SJCRH30 (cell line): ENCODE results near the gene TRIM72. TPM values are rescaled to one million over a fixed set of nuclear protein-coding genes. Genes with fewer than 3 reads are reported as not detected.
"Not testable (repeated sequence)": the region's sequence is repeated elsewhere in the genome, so short reads cannot be mapped to it uniquely, and the experiment has no call there.

Experiments
- DNase-seq, 2 experiments: peaks; one replicate each; pipeline ENCODE4 v3.0.0-alpha.2; 2015 to 2020
- H3K27ac ChIP-seq: fragments of 250-450 bp; sonication (Bioruptor Pico); 2 replicates; pipeline ENCODE4 v1.5.1; 2020; ENCODE audit warnings: mild to moderate bottlenecking, moderate library complexity
- H3K27me3 ChIP-seq: fragments of 250-450 bp; sonication (Bioruptor Pico); 2 replicates; pipeline ENCODE4 v1.5.1; 2020; ENCODE audit warnings: mild to moderate bottlenecking, moderate library complexity
- H3K36me3 ChIP-seq: fragments of 250-450 bp; sonication (Bioruptor Pico); 2 replicates; pipeline ENCODE4 v1.5.1; 2020; ENCODE audit warnings: mild to moderate bottlenecking, moderate library complexity
- H3K4me1 ChIP-seq: fragments of 250-450 bp; sonication (Bioruptor Pico); 2 replicates; pipeline ENCODE4 v1.5.1; 2020; ENCODE audit warnings: mild to moderate bottlenecking, moderate library complexity
- H3K4me3 ChIP-seq: fragments of 250-450 bp; sonication (Bioruptor Pico); 2 replicates; pipeline ENCODE4 v1.5.1; 2020; ENCODE audit warnings: mild to moderate bottlenecking, moderate library complexity
- H3K9me3 ChIP-seq: fragments of 250-450 bp; sonication (Bioruptor Pico); replicated peaks from 2 replicates; pipeline ENCODE4 v1.5.1; 2020; ENCODE audit warnings: mild to moderate bottlenecking, moderate library complexity
- total RNA-seq: library from RNA; depleted of rRNA; stranded (reverse); fragments of >200 nt; shearing (Covaris generic); gene quantifications from 2 replicates; pipeline ENCODE4 v1.2.3, GENCODE V29; 2014

The TRIM72 gene
- total RNA-seq, 1 experiment from 2014 or later, result 32.5 TPM

- Histone ChIP-seq H3K9me3 (no peaks in the 10 kb centered on the region), H3K27me3 (no peaks in the 10 kb centered on the region), H3K36me3 (peaks cover 28% of the 10 kb centered on the region), H3K27ac (no peak within 1 kb of the TSS; the same call in 1 of the 2 replicates), H3K4me3 (peak within 1 kb of the TSS; percentile 79; the same call in 1 of the 2 replicates), H3K4me1 (peaks cover 12% of the 10 kb centered on the region)
- no peak for DNase-seq
Observed at GRCh38 chr16:31216422-31217135, 2.7 kb downstream of the TRIM72 start, which contains the start of gene PYDC1. TSS of gene PYDC1 (minus strand) at chr16:31217135. CDS start at chr16:31217028, 107 bp downstream.

- H3K27me3 ChIP-seq, result no peaks in the 10 kb centered on the region
- no peak for DNase-seq
Observed at GRCh38 chr16:31217136-31217530, 3.2 kb downstream of the TRIM72 start.

GRCh38 chr16:31219154-31219741, 5.3 kb downstream of the TRIM72 start:
- Histone ChIP-seq H3K27ac (no peak overlapping the region), H3K4me3 (no peak overlapping the region), H3K36me3 (peaks cover 40% of the 10 kb centered on the region), H3K4me1 (peaks cover 6% of the 10 kb centered on the region; the same call in 1 of the 2 replicates), H3K27me3 (no peaks in the 10 kb centered on the region), H3K9me3 (no peaks in the 10 kb centered on the region)
- DNase-seq, result no peak

More at GRCh38 chr16:31217136-31217530, 3.2 kb downstream of the TRIM72 start:
- Histone ChIP-seq H3K4me1 (peaks cover 12% of the 10 kb centered on the region), H3K36me3 (peaks cover 28% of the 10 kb centered on the region), H3K27ac (no peak overlapping the region), H3K4me3 (no peak overlapping the region), H3K9me3 (no peaks in the 10 kb centered on the region)

- peaks cover 30% of the 10 kb centered on the region for H3K36me3 ChIP-seq
- H3K27ac ChIP-seq, result no peak overlapping the region
- H3K4me3 ChIP-seq, result no peak overlapping the region
- no peaks in the 10 kb centered on the region for H3K4me1 ChIP-seq
- no peaks in the 10 kb centered on the region for H3K27me3 ChIP-seq
- no peaks in the 10 kb centered on the region for H3K9me3 ChIP-seq
- DNase-seq, result no peak
Observed at GRCh38 chr16:31221357-31222160, 7.6 kb downstream of the TRIM72 start.

GRCh38 chr16:31223044-31223443, 9.1 kb downstream of the TRIM72 start:
- peaks cover 26% of the 10 kb centered on the region for H3K36me3 ChIP-seq
- H3K4me1 ChIP-seq, result no peaks in the 10 kb centered on the region
- no peaks in the 10 kb centered on the region for H3K9me3 ChIP-seq
- no peaks in the 10 kb centered on the region for H3K27me3 ChIP-seq
- no peak overlapping the region for H3K4me3 ChIP-seq
- no peak overlapping the region for H3K27ac ChIP-seq
- no peak for DNase-seq

- no peak overlapping the region for H3K27ac ChIP-seq
- no peaks in the 10 kb centered on the region for H3K27me3 ChIP-seq
- no peak for DNase-seq
- peaks cover 20% of the 10 kb centered on the region for H3K36me3 ChIP-seq
- no peaks in the 10 kb centered on the region for H3K4me1 ChIP-seq
- H3K9me3 ChIP-seq, result no peaks in the 10 kb centered on the region
- H3K4me3 ChIP-seq, result no peak overlapping the region
Observed at GRCh38 chr16:31224092-31224955, 10.4 kb downstream of the TRIM72 start.

GRCh38 chr16:31225193-31225592, 11.3 kb downstream of the TRIM72 start:
- DNase-seq, result no peak
- H3K36me3 ChIP-seq, result peaks cover 12% of the 10 kb centered on the region
- no peaks in the 10 kb centered on the region for H3K4me1 ChIP-seq
- H3K4me3 ChIP-seq, result no peak overlapping the region
- no peaks in the 10 kb centered on the region for H3K27me3 ChIP-seq
- no peak overlapping the region for H3K27ac ChIP-seq
- no peaks in the 10 kb centered on the region for H3K9me3 ChIP-seq

- H3K4me1 ChIP-seq, result no peaks in the 10 kb centered on the region
- no peak overlapping the region for H3K4me3 ChIP-seq
- H3K9me3 ChIP-seq, result no peaks in the 10 kb centered on the region
- no peaks in the 10 kb centered on the region for H3K27me3 ChIP-seq
- no peak for DNase-seq
- H3K27ac ChIP-seq, result no peak overlapping the region
- H3K36me3 ChIP-seq, result peaks cover 7% of the 10 kb centered on the region
Observed at GRCh38 chr16:31228206-31228605, 14.3 kb downstream of the TRIM72 start.

GRCh38 chr16:31229501-31229900, 15.6 kb downstream of the TRIM72 start:
- Histone ChIP-seq H3K4me1 (no peaks in the 10 kb centered on the region), H3K36me3 (no peaks in the 10 kb centered on the region)

GRCh38 chr16:31238041-31238440, 24.1 kb downstream of the TRIM72 start:
- 0 out of 2 replicates have a peak, but pooled peaks cover 4% of the 10 kb centered on the region for H3K4me1 ChIP-seq
- H3K9me3 ChIP-seq, result no peaks in the 10 kb centered on the region; the same call in 1 of the 2 replicates
- DNase-seq, result no peak
- H3K27me3 ChIP-seq, result no peaks in the 10 kb centered on the region
- H3K4me3 ChIP-seq, result no peak overlapping the region
- H3K27ac ChIP-seq, result no peak overlapping the region
- H3K36me3 ChIP-seq, result no peaks in the 10 kb centered on the region

More at GRCh38 chr16:31229501-31229900, 15.6 kb downstream of the TRIM72 start:
- Histone ChIP-seq H3K9me3 (no peaks in the 10 kb centered on the region), H3K27me3 (no peaks in the 10 kb centered on the region), H3K27ac (no peak overlapping the region), H3K4me3 (no peak overlapping the region)
- no peak for DNase-seq

GRCh38 chr16:31242206-31242605, 28.3 kb downstream of the TRIM72 start:
- Histone ChIP-seq H3K4me3 (no peak overlapping the region), H3K27me3 (no peaks in the 10 kb centered on the region), H3K9me3 (no peaks in the 10 kb centered on the region), H3K27ac (no peak overlapping the region), H3K36me3 (no peaks in the 10 kb centered on the region), H3K4me1 (0 out of 2 replicates have a peak, but pooled peaks cover 4% of the 10 kb centered on the region)
- peak; percentile 35 to 60 for DNase-seq

- Histone ChIP-seq H3K4me1 (0 out of 2 replicates have a peak, but pooled peaks cover 4% of the 10 kb centered on the region), H3K4me3 (no peak overlapping the region), H3K27me3 (no peaks in the 10 kb centered on the region), H3K27ac (no peak overlapping the region), H3K9me3 (no peaks in the 10 kb centered on the region), H3K36me3 (no peaks in the 10 kb centered on the region)
- DNase-seq, result no peak
Observed at GRCh38 chr16:31243734-31244670, 30.1 kb downstream of the TRIM72 start.

- not testable (repeated sequence) for H3K36me3 ChIP-seq, DNase-seq, H3K4me1 ChIP-seq, H3K27ac ChIP-seq, H3K4me3 ChIP-seq, H3K9me3 ChIP-seq, H3K27me3 ChIP-seq
Observed at GRCh38 chr16:31245598-31245997, 31.7 kb downstream of the TRIM72 start.
